ENCODE results near the gene TECTB.

Gene TECTB

DNA sequence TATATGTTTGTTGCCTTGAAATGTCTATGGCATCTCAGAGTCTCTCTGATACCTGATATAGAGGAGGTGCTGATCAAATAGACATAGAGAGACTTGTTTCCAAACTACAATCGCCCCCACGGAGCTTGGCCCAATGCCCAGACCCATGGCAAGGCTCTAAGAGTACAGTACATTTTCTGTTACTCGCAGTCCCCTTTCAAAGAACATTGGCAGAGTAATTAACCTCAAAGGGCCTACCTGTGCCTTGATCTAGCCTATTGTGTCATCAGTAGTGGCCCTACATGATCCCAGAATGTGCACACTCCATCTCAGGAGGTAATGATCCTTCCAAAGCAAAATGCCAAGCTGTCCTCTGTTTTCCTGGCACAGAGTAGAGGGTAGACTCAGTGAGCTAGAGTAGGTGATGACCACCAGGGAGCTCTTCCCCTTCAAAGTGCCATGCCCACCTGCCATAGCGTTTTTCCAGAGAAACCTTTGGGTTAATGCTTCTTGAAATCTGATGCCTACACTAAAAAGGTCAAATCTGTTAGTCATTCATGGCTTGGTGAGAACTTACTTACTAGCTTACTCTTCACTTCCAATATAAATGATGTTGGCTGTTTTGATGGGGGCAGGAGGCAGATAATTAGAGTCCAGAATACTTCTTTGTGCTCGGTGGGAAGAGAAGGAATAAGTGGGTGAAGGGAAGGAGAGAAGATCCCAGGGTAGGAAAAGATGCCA lies 49.5 kb downstream of the TECTB start:
- no peak overlapping the region for H3K9ac ChIP-seq (ENCODE audit: low read length)
- no peak overlapping the region for H3K14ac ChIP-seq (ENCODE audit: low read length in 2 of 2)
- no peak overlapping the region for H4K91ac ChIP-seq (ENCODE audit: low read length)
- no peak overlapping the region for H3K27ac ChIP-seq (ENCODE audit: low read length, poor library complexity, severe bottlenecking)
- H3K18ac ChIP-seq (ENCODE audit: low read depth in 1 of 2, low read length in 2 of 2): no peak overlapping the region
- no peak overlapping the region for H2AK5ac ChIP-seq (ENCODE audit: low read length, severe bottlenecking)
- no peaks in the 10 kb centered on the region for H3K36me3 ChIP-seq (ENCODE audit: control insufficient read depth in 1 of 2, insufficient read depth in 2 of 2, low read depth in 1 of 2, low read length in 2 of 2)
- H3K23ac ChIP-seq (ENCODE audit: low read length in 2 of 2): no peak overlapping the region
- H2BK15ac ChIP-seq (ENCODE audit: low read depth, poor library complexity, severe bottlenecking): no peak overlapping the region
- H2BK5ac ChIP-seq (ENCODE audit: low read depth, low read length, poor library complexity, severe bottlenecking): no peak overlapping the region
- no peak for DNase-seq
- no peak overlapping the region for H3K4me3 ChIP-seq (ENCODE audit: insufficient read depth in 1 of 2, low read depth in 1 of 2, low read length in 2 of 2)
- no peak overlapping the region for H4K8ac ChIP-seq (ENCODE audit: low read length)
- no peaks in the 10 kb centered on the region for H3K9me3 ChIP-seq (ENCODE audit: control insufficient read depth, low read length)
- no peak overlapping the region for H3K4me2 ChIP-seq (ENCODE audit: low read length, poor library complexity, severe bottlenecking)
- 89% methylated on average over 3 of the region's 5 CpGs for WGBS
- H2BK120ac ChIP-seq (ENCODE audit: low read depth, low read length): no peak overlapping the region
- H3K4me1 ChIP-seq (ENCODE audit: control insufficient read depth, insufficient read depth, low read depth, low read length): no peaks in the 10 kb centered on the region
- no peak overlapping the region for H3K4ac ChIP-seq (ENCODE audit: low read depth in 1 of 2, low read length in 2 of 2)
- H3K79me1 ChIP-seq (replicated peaks; ENCODE audit: low read length, poor library complexity, severe bottlenecking): no peaks in the 10 kb centered on the region
- no peak overlapping the region for H2AFZ ChIP-seq (ENCODE audit: low read depth, low read length)
- H3K27me3 ChIP-seq (ENCODE audit: control insufficient read depth in 1 of 2, insufficient read depth in 1 of 2, low read length in 2 of 2): peaks cover 5% of the 10 kb centered on the region in 2 experiments
- H2BK12ac ChIP-seq (ENCODE audit: low read length in 2 of 2): no peak overlapping the region

DNA sequence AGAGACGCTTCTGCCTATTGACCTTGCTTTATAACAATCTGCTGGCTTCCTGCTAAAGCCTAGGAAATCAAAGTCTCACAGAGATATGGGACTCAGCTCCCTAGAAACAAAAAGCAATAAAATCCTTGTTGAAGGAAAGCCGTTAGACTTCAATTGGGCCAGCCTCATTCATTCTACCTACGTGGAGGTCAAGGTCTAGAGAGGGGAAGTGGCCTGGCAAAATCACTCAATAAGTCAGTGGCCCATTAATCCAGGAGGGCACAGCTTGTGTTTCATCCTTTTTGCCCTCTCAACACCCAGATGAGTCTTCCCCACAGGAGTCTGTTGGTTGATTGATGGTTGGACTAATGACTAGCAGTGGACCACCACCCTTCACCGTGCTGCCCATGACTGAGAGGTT lies 50.3 kb downstream of the TECTB start:
- 78% methylated on average over 4 of the region's 4 CpGs for WGBS
- H2BK5ac ChIP-seq (ENCODE audit: low read depth, low read length, poor library complexity, severe bottlenecking): no peak overlapping the region
- no peak overlapping the region for H3K23ac ChIP-seq (ENCODE audit: low read length in 2 of 2)
- H3K18ac ChIP-seq (ENCODE audit: low read depth in 1 of 2, low read length in 2 of 2): no peak overlapping the region
- no peak overlapping the region for H2BK15ac ChIP-seq (ENCODE audit: low read depth, poor library complexity, severe bottlenecking)
- DNase-seq: no peak
- H3K4me1 ChIP-seq (ENCODE audit: control insufficient read depth, insufficient read depth, low read depth, low read length): no peaks in the 10 kb centered on the region
- no peak overlapping the region for H3K4me3 ChIP-seq (ENCODE audit: insufficient read depth in 1 of 2, low read depth in 1 of 2, low read length in 2 of 2)
- no peaks in the 10 kb centered on the region for H3K9me3 ChIP-seq (ENCODE audit: control insufficient read depth, low read length)
- no peak overlapping the region for H3K9ac ChIP-seq (ENCODE audit: low read length)
- H3K36me3 ChIP-seq (ENCODE audit: control insufficient read depth in 1 of 2, insufficient read depth in 2 of 2, low read depth in 1 of 2, low read length in 2 of 2): no peaks in the 10 kb centered on the region
- H2BK12ac ChIP-seq (ENCODE audit: low read length in 2 of 2): no peak overlapping the region
- no peak overlapping the region for H4K91ac ChIP-seq (ENCODE audit: low read length)
- no peak overlapping the region for H2BK120ac ChIP-seq (ENCODE audit: low read depth, low read length)
- no peak overlapping the region for H4K8ac ChIP-seq (ENCODE audit: low read length)
- peaks cover 5% of the 10 kb centered on the region in 2 experiments for H3K27me3 ChIP-seq (ENCODE audit: control insufficient read depth in 1 of 2, insufficient read depth in 1 of 2, low read length in 2 of 2)
- no peak overlapping the region for H3K4ac ChIP-seq (ENCODE audit: low read depth in 1 of 2, low read length in 2 of 2)
- no peak overlapping the region for H2AFZ ChIP-seq (ENCODE audit: low read depth, low read length)
- H3K4me2 ChIP-seq (ENCODE audit: low read length, poor library complexity, severe bottlenecking): no peak overlapping the region
- H3K79me1 ChIP-seq (replicated peaks; ENCODE audit: low read length, poor library complexity, severe bottlenecking): no peaks in the 10 kb centered on the region
- H3K14ac ChIP-seq (ENCODE audit: low read length in 2 of 2): no peak overlapping the region
- no peak overlapping the region for H3K27ac ChIP-seq (ENCODE audit: low read length, poor library complexity, severe bottlenecking)
- no peak overlapping the region for H2AK5ac ChIP-seq (ENCODE audit: low read length, severe bottlenecking)

DNA sequence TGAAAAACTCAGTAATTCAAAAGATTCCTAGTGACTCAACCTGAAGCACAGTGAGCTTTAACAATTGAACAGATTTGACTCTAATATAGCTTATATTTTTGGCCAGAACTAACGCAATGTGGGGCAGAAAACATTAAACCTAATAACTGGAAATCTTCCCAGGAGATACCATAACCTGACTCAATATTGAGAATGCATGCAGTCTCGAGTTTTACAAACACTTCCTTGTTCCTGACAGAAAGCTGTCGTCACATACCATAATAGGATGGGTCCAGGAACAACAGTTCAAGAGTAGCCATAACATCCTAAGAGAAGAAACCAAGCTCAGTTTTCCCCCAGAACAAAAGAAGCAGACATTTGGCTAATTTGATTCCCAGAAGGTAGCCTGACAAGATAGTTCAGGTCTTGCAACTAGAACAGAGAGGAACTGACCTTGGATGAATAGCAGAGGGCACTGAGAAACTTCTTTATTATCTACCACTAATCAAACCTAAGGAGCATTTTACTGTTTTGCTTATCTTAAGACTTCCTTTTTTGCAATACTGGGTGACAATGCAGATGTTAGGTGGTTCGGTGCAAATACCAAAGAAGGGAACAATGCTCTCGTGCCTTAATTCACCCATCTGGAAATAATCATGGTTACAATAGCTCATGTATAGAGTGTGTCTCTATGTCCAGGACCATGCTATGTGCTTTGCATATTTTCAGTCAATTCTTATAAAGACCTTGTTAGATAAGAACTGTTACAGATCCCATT lies 52.1 kb downstream of the TECTB start:
- H3K27me3 ChIP-seq (ENCODE audit: control insufficient read depth in 1 of 2, insufficient read depth in 1 of 2, low read length in 2 of 2): peaks cover 5% of the 10 kb centered on the region in 2 experiments
- WGBS: 63% methylated on average over 5 of the region's 5 CpGs
- H3K4me2 ChIP-seq (ENCODE audit: low read length, poor library complexity, severe bottlenecking): no peak overlapping the region
- no peak overlapping the region for H3K18ac ChIP-seq (ENCODE audit: low read depth in 1 of 2, low read length in 2 of 2)
- H2AFZ ChIP-seq (ENCODE audit: low read depth, low read length): no peak overlapping the region
- no peak overlapping the region for H3K14ac ChIP-seq (ENCODE audit: low read length in 2 of 2)
- H3K79me1 ChIP-seq (replicated peaks; ENCODE audit: low read length, poor library complexity, severe bottlenecking): no peaks in the 10 kb centered on the region
- no peak overlapping the region for H2BK5ac ChIP-seq (ENCODE audit: low read depth, low read length, poor library complexity, severe bottlenecking)
- H3K4me3 ChIP-seq (ENCODE audit: insufficient read depth in 1 of 2, low read depth in 1 of 2, low read length in 2 of 2): no peak overlapping the region
- H2BK12ac ChIP-seq (ENCODE audit: low read length in 2 of 2): no peak overlapping the region
- no peak overlapping the region for H4K8ac ChIP-seq (ENCODE audit: low read length)
- no peaks in the 10 kb centered on the region for H3K36me3 ChIP-seq (ENCODE audit: control insufficient read depth in 1 of 2, insufficient read depth in 2 of 2, low read depth in 1 of 2, low read length in 2 of 2)
- DNase-seq: no peak
- no peak overlapping the region for H2AK5ac ChIP-seq (ENCODE audit: low read length, severe bottlenecking)
- no peaks in the 10 kb centered on the region for H3K4me1 ChIP-seq (ENCODE audit: control insufficient read depth, insufficient read depth, low read depth, low read length)
- no peak overlapping the region for H2BK120ac ChIP-seq (ENCODE audit: low read depth, low read length)
- no peak overlapping the region for H3K23ac ChIP-seq (ENCODE audit: low read length in 2 of 2)
- H3K9me3 ChIP-seq (ENCODE audit: control insufficient read depth, low read length): no peaks in the 10 kb centered on the region
- H2BK15ac ChIP-seq (ENCODE audit: low read depth, poor library complexity, severe bottlenecking): no peak overlapping the region
- no peak overlapping the region for H3K27ac ChIP-seq (ENCODE audit: low read length, poor library complexity, severe bottlenecking)
- H3K9ac ChIP-seq (ENCODE audit: low read length): no peak overlapping the region
- H4K91ac ChIP-seq (ENCODE audit: low read length): no peak overlapping the region
- no peak overlapping the region for H3K4ac ChIP-seq (ENCODE audit: low read depth in 1 of 2, low read length in 2 of 2)

DNA sequence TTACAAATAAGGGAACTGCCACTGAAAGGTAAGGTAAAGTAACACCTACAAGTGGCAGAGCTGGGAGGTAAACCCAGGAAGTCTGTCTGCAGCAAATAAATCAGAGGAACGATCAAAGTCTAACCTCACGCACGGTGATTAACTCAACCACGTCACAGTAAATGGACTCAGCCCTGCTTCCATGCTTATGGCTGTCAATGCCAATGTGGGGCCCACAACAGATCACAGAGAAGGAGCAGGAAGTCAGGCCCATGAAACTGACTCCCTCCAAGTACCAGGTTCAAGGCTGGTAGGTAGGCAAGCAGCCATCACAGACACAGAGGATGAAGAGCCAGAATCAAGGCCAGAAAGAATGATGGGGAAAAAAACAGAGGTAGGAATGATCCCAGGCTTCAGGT lies 52.7 kb downstream of the TECTB start:
- Histone ChIP-seq H3K4ac (ENCODE audit: low read depth in 1 of 2, low read length in 2 of 2) (no peak overlapping the region), H3K23ac (ENCODE audit: low read length in 2 of 2) (no peak overlapping the region), H4K91ac (ENCODE audit: low read length) (no peak overlapping the region), H2BK120ac (ENCODE audit: low read depth, low read length) (no peak overlapping the region), H3K18ac (ENCODE audit: low read depth in 1 of 2, low read length in 2 of 2) (no peak overlapping the region), H3K9me3 (ENCODE audit: control insufficient read depth, low read length) (no peaks in the 10 kb centered on the region), H2BK5ac (ENCODE audit: low read depth, low read length, poor library complexity, severe bottlenecking) (no peak overlapping the region), H3K9ac (ENCODE audit: low read length) (no peak overlapping the region), H2BK15ac (ENCODE audit: low read depth, poor library complexity, severe bottlenecking) (no peak overlapping the region), H3K27me3 (ENCODE audit: control insufficient read depth in 1 of 2, insufficient read depth in 1 of 2, low read length in 2 of 2) (peaks cover 5% of the 10 kb centered on the region in 2 experiments), H3K4me2 (ENCODE audit: low read length, poor library complexity, severe bottlenecking) (no peak overlapping the region), H3K79me1 (replicated peaks; ENCODE audit: low read length, poor library complexity, severe bottlenecking) (no peaks in the 10 kb centered on the region), H3K14ac (ENCODE audit: low read length in 2 of 2) (no peak overlapping the region), H4K8ac (ENCODE audit: low read length) (no peak overlapping the region), H2AFZ (ENCODE audit: low read depth, low read length) (no peak overlapping the region), H2BK12ac (ENCODE audit: low read length in 2 of 2) (no peak overlapping the region), H2AK5ac (ENCODE audit: low read length, severe bottlenecking) (no peak overlapping the region), H3K4me1 (ENCODE audit: control insufficient read depth, insufficient read depth, low read depth, low read length) (no peaks in the 10 kb centered on the region), H3K36me3 (ENCODE audit: control insufficient read depth in 1 of 2, insufficient read depth in 2 of 2, low read depth in 1 of 2, low read length in 2 of 2) (no peaks in the 10 kb centered on the region), H3K27ac (ENCODE audit: low read length, poor library complexity, severe bottlenecking) (no peak overlapping the region), H3K4me3 (ENCODE audit: insufficient read depth in 1 of 2, low read depth in 1 of 2, low read length in 2 of 2) (no peak overlapping the region)
- 94% methylated on average over 4 of the region's 4 CpGs for WGBS
- DNase-seq: no peak
